ENCODE data around the gene MACROD2.

The MACROD2 gene

GRCh38 chr20:14342918-14343317 lies 347.6 kb downstream of the MACROD2 start:
- no peak for DNase-seq

DNA sequence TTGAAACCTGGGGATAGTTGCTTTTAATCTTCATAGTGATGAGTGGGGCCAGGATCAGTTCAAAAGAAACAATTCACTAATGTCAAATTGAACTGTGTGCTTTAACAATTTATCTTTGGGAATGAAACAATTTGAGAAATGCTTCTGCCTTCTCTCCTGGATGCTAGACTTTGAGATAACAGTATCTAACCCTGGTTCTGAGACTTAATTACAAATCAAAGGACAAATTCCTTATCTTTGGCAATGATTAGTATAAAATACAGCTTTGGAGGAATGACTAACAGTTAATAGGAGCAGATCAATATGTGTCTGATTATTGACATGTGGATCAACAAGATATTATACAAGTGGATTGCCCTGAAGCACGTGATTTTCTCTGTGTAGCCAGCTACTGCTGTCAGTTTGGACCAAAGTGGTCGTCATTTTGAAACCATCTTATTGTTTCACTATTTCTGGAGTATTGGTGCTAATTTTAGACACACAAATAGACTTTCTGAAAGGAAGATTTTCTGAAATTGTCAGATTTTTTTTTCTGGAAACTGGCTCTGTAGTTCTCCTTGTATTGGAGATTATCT lies 348.3 kb downstream of the MACROD2 start:
- DNase-seq: no peak

DNA sequence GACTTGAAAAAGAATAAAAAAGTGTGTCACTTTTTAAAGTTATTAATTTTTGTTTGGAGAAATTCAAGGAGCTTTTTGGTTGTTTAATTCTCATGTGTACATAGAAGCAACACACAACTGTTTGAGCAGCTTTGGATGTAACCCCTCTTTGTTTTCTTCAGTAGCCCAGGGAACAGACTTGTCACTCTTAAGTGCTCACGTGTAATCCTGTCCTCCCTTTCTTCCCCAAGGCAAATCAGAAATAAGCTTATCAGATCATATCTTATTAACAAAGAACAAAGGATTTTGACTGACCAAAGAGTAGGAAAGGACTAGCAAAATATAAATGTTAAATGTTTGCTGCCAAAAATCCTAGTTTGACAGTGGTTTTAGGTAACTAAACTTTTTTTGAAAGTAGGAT lies 349.4 kb downstream of the MACROD2 start:
- no peak for DNase-seq

GRCh38 chr20:14355791-14356190 lies 360.5 kb downstream of the MACROD2 start:
- DNase-seq: no peak

DNA sequence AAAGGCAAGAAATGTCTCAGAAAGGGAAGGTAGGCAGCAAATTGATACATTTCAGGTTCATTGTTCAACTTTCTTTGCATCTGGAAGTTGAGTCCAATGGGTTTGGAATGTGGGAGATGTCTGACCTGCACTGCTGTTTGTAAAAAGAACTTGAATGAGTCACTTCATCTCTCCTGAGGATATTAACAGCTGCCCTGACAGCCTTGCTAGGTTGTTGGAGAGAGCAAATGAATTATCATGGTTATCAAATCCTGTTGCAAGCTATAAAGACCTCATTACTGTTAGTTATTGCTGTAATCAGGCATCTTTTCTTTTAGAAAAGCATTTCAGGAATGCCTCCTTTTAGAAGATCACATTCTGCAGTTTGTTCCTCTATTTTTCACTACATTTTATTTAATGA lies 365.1 kb downstream of the MACROD2 start:
- no peak for DNase-seq

DNA sequence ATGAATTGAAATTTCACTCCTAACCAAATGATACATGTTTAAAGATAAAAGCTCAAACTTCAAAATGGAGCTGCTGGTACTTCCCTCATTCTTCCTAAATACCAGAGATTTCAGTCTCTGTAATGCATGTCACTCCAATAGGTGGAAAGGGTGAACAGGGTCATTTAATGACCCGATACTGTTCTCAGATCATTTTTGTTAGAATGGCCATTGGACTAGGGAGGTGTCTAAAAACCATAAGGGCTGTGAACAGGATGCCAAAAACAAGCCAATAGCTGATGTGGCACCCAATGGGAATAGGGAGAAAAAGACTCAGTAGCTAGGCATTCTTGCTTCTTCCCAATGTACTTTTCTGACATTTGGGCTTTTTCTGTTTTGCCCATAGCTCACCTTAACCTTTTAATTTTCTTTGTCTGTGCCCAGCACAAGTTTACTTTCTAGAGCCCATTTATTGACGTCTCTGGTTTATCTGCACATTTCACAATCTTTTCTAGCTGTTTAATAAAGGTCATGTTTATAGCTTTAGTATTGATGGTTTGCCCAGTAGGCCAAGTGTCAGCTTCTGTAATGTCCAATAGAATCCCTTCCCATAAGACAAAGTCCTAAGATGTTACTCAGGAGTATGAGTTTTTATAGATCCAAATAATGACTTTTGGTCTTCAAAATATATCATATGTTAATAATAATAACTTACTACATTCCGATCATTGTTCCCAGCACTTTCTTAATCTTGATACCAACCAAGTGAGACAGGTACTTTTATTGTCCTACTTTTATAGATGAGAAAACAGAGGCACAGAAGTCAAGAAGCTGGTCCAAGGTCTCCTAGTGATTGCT lies 366.4 kb downstream of the MACROD2 start:
- no peak for DNase-seq

- no peak for DNase-seq
These were observed 378.9 kb downstream of the MACROD2 start for GRCh38 chr20:14374196-14374595.

- peak; percentile 71 for DNase-seq
These were observed 380.2 kb downstream of the MACROD2 start for GRCh38 chr20:14375416-14375985.

DNA sequence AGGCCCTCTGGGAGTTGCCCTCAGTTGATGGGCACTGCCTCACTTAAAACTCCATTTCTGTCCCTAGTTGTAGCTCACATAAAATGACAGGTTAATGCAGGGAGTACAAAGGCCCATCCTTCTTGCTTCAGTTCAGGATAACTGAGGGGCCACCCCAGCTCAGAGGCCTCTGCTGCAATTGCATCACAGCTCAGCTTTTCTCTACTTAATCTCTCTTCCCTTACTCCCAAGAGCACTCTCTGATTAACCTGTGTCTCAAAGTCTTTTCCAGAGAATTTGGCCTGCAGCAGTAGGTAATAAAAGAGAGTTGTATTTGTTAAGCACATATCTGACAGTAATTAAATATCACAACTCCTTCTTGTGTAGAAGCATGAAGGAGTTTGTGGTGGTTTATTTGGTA lies 383.0 kb downstream of the MACROD2 start:
- DNase-seq: no peak

DNA sequence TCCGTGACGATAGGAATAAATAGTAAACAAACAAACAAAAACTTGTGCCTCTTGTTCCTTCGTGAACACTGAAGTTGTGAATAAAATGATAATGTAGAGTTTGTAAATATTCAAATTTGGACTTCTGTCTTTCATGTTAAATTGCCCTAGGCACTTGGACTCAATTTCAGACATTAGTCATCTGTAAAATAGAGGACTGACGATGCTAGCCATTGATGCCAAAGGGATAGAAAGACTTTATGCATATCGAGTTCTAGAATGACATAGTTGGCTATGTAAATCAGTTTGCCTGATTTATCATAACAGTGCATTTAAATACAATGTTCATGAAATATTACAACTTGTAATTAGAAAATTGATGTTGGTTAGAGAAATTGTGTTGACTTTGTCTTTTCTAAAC lies 388.0 kb downstream of the MACROD2 start:
- DNase-seq: no peak

- no peak for DNase-seq
These were observed 389.3 kb downstream of the MACROD2 start for GRCh38 chr20:14384416-14385175.

- DNase-seq: no peak
These were observed 389.9 kb downstream of the MACROD2 start for GRCh38 chr20:14385176-14385740.

DNA sequence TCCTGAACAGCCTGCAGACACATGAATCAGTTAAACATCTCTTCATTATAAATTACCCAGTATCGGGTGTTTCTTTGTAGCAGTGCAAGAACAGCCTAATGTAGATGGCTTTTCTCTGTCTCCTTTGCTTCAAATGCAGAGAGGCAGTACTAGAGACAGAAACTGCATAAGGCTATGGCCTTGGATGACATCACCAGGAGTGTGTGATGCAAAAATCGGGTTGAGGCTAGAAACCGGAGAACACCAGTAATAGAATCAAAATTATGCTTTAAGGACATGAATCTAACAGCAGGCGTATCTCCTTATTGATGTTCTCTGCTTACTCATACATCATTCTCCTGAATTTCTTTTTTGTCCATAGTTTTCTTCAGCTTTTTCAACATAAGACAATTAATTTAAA lies 391.4 kb downstream of the MACROD2 start:
- no peak for DNase-seq

DNA sequence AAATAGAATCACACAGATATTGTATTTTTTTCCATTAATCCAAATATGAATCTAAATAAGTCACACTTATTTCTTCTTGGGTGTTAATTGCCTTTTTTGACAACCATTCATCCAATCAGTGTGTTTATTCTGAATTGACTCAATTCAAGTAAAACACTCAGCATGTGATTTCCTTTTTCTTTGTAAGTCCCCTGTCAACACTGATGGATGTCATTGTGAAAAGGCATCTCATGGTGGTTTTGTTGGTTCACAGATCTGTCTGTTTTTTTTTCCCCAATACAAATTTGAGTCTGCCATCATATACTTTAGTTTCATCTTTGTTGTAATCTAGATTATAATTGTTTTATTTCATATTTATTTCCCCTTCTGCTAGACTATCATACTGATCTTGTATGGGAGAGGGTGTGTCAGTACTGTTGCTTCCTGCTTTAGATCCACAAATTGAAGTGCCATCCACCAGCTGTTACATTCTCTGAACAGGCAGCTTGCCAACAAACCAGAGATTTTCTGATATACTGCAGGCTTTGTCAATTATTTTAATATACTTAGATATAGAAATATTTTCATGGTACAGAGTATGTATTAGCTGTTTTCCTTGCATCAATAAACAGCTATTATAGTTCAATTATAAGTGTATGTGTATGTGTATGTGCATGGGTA lies 406.3 kb downstream of the MACROD2 start:
- DNase-seq: peak; percentile 66

DNA sequence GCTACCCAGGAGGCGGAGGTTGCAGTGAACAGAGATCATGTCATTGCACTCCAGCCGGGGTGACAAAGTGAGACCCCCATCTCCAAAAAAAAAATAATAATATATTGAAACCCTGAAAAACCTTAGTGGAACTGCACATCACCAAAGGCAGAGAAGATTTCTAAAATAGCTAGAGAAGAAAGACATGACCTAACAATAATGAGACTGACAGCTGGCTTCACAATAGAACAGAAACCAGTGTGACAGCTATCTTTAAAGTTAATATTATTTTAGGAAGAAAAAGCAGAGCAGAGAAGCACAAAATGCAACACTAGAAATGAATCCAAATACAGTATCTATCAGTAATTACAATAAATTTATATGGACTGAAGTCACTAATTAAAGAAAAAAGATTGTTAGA lies 409.2 kb downstream of the MACROD2 start:
- DNase-seq: no peak

DNA sequence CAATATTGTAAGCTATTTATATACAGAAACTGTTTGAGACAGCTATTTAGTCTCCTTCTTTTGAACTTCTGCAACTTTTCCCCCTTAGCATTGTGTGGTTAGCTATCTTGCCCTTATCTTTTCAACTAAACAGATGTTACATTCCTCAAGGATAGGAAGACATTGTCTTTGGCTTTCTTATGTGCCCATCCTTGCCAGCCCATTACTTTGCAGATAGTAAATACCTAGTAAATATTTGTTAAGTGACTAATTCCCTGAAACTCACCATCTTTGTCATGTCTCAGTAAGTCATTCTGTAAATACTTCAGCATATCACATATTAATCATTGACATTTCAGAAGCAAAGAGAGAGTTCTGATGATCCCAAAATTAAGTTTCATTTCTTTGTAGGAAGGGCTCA lies 411.2 kb downstream of the MACROD2 start:
- DNase-seq: no peak

DNA sequence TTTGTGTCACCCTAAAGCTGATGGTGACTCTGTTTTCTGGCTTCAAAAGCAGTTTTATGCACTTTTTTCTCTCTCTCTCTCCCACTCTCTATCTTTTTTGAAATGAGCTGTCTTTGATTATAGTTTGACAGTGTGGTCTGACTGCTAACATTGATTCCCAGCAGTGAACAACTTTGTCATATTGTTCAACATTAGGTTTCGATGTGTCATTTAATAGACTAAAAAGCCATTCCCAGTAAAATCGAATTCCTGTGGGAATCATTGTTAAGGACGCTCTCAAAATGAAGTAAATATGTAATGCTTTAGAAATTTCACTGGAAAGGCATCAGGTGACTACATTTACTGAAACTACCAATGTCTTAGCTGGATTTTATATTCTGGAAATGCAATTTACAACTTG lies 412.0 kb downstream of the MACROD2 start:
- DNase-seq: no peak

GRCh38 chr20:14410869-14411555 lies 415.7 kb downstream of the MACROD2 start:
- DNase-seq: no peak

GRCh38 chr20:14412065-14412681 lies 416.9 kb downstream of the MACROD2 start:
- no peak for DNase-seq

- DNase-seq: no peak
These were observed 418.5 kb downstream of the MACROD2 start for GRCh38 chr20:14413835-14414234.

GRCh38 chr20:14414560-14414959 lies 419.2 kb downstream of the MACROD2 start:
- no peak for DNase-seq

- peak; percentile 63 for DNase-seq
These were observed 420.2 kb downstream of the MACROD2 start for GRCh38 chr20:14415467-14415866.
